ENCODE measurements around the gene NOD2.

The NOD2 gene

DNA sequence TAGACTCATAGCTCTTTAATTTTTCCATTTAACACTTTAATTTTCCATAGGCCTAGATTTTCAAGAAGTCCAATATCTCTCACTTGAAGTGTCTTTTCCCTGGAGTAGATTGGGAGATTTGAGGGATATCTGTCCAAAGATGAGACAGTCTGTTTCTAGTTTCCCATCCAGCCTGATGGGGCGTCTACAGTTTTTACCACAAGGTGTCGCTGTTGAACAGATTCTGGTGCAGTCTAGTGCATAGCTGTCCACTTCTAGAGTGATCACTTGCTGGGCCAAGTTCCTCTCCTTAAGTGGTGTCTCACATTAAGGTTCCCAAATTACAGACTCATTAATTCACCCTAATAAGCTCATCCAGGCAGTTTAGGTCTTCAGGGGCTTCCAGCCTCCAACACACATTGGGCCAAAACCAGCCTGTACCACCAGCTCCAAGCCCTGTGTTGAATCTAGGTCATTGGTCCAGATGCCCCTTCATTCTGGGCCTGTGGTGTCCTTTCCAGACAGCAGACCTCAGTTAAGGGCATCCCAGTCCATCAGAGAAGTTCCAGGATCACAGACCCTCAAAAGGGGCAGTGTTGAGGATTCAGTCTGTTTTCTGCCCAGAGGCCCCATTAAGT, 21.7 kb upstream of the NOD2 start:
- peak; percentile 1 for DNase-seq

DNA sequence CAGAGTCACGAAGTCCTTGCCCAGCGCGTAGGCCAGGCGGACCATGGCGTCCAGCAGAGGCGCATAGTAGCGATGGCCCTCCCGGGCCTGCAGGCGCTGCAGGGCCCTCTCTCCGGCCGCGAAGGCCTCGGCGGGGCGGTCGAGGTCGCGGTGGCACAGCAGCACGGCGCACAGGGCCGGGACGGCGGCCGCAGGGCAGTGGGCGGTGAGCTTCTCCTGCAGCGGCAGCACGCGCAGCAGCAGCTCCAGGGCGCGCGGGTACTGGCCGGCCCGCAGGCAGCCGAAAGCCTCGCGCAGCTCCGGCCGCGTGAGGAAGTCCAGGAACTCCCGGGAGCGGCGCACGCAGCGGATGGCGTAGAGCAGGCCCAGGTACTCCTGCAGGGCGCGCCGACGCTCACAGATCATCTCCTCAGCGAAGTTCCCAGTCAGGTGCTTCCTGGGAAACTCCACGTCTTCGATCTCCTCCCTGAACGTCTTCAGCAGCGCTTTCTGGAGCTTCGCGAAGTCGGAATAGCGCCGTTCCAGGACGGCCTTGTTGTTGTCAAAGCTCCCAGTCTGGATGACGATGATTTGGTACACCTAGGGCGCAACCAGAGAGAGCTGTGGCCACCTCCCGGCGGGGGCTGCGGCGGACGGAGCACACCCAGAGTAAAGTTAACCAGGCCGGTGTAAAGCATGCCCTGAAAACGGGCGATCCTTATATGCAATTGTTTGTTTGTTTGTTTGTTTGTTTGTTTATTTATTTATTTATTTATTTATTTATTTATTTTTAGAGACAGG, 19.7 kb upstream of the NOD2 start:
- no peak for DNase-seq

GRCh38 chr16:50674831-50675230, 18.6 kb upstream of the NOD2 start:
- DNase-seq: no peak

DNA sequence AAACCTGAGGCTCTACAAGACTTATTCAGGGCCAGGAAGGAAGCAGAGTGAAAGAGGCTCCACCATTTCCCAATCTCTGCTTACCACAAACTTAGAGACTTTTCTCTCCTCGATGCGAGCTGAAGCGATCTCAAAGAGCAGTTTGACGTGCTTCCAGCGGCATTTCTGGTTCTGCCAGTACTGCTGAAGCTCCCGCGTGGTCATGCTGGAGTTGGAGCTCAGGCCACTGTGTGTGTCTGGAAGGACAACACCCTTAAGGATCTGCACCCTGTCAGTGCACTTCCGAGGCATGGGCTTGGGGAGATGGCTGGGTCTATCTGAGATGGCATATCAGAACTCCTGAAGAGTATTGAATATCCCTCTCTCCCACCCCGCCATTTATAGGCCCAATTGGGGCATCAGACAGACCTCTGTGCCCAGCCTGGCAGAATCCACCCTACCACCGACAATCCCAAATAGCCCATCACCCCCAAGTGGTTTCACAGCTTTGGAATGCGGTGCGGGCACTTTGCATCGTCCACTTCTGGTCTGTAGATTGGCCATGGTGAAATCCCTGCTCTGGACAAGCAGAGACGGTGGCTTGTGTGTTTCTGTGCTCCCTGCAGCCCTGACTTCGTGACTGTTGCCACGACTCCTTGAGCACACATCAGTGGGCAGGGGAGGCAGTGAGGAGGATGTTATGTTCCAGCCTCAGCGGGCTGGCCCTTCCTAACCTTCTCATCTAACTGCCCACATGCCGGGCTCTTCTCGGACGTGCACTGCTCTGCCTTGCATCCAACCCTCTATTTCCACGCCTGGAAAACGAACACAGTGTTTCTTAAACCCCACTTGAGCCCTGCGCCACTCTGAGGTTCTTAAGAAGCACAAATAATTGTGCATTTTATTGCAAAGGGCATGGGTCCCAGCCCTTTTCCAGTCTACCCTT, 17.5 kb upstream of the NOD2 start:
- DNase-seq: no peak

DNA sequence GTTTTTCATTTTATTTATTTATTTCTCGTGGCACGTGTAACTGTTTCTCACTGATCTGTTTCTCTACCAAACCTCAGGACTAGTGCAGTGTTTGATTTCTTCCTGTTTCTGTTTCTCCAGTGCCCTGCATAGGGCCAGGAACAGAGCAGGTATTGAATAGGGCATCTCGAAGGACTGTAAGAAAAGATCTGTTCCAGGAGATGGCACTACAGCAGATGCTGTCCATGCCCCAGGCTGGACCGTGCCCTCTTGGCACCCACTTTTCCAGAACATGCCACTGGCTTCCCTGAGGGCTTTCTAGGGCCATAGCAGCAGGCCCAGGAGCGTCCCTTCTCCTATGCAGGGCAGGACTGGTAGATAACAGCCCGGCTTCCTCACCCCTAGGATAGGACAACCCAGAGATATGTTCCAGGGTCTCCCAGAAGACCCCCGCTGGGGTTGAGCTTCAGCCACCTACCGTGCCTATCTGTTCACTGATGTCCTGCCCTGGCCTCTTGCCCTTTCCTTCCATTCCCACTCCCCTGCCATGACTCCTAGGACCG, 16.7 kb upstream of the NOD2 start:
- no peak for DNase-seq

DNA sequence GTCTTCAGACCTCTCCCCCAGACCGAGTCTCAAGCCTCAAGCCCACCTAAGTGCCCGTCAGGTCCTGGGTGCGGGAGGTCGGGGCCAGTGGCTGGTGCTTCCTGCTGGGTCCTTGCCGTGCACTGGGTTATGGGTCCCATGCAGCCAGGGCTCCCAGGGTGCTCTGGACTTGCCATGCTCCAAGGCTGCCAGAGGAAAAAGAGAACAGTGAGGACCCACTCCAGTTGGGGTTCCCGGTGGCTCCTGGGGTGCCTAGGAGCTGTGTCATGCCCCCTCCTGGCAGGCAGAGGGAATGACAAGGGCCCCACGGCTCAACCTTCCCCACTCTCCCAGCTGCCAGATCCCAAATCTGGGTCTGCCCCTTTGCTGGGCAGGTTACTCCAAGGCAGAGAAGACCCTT, 16.1 kb upstream of the NOD2 start:
- DNase-seq: no peak

GRCh38 chr16:50678531-50678930, 14.9 kb upstream of the NOD2 start:
- DNase-seq: no peak

DNA sequence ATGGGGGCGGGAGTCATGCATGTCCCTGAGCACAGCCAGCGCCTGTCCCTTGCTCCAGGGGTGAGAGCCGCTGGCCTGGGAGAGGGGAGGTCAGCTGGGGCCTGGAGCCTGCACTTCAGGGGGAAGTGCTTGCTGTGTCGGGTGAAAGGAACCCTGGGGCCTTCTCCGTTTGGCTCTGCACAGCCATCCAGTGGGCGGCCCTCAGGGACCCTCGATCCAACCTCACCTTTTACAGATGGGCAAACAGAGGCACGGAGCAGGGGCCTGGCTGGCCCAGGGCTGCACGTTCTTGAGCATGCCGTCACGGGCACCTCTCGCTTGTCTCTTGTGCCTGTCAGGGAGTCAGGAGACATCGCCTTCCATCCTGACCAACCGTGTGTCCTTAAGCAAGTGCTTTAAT, 14.1 kb upstream of the NOD2 start:
- DNase-seq: no peak

- DNase-seq: no peak
Observed at GRCh38 chr16:50679676-50680555, 13.5 kb upstream of the NOD2 start.

GRCh38 chr16:50680556-50680893, 12.9 kb upstream of the NOD2 start:
- DNase-seq: no peak

- DNase-seq: no peak
Observed at GRCh38 chr16:50681021-50681885, 12.2 kb upstream of the NOD2 start, which contains the start of gene SNX20. Gene SNX20 (minus strand): TSS chr16:50681312. CDS start chr16:50677526, 3,786 bp downstream.

- DNase-seq: no peak
Observed at GRCh38 chr16:50683689-50684374, 9.6 kb upstream of the NOD2 start.

- no peak for DNase-seq
Observed at GRCh38 chr16:50684823-50685461, 8.5 kb upstream of the NOD2 start.

GRCh38 chr16:50685462-50686063, 7.8 kb upstream of the NOD2 start:
- DNase-seq: no peak

DNA sequence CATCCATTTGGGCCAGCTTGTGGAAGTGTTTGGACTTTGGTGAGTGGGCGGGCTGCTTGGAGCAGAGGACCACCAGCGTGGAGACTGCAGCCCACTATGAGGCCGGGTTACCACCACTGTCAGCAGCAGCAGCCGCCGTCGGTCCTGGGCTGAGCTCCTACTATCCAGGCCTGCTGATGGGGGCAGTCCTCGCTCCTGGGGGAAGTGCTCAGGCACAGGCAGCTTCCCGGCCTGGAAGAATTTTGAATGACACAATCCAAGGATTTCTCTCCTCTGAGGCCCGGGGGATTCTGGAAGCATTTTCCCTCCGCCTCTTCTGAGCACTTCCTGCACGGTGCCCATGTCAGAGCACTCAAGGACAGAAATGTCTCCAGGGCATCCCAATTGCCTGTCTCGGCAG, 5.3 kb upstream of the NOD2 start:
- DNase-seq: no peak

GRCh38 chr16:50688867-50689266, 4.5 kb upstream of the NOD2 start:
- no peak for DNase-seq

DNA sequence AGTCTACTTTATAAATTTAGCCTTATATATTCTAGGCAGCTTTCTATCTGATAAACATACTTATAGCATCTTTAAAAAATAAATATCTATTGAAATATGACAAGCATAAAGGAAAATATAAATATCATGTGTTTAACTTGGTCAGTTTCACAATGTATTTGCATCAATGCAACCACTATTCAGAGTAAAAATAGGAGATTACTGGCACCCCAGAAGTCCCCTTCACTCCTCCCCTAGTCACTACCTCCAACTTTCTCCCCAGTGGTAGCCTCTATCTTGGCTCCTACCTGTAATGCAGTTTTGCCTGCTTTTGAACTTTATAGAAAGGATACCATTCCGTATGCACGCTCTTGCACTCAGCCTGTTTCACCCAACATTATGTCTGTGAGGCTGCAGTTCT, 3.2 kb upstream of the NOD2 start:
- DNase-seq: no peak

- no peak for DNase-seq
Observed at GRCh38 chr16:50692644-50692998, 785 bp upstream of the NOD2 start.

DNA sequence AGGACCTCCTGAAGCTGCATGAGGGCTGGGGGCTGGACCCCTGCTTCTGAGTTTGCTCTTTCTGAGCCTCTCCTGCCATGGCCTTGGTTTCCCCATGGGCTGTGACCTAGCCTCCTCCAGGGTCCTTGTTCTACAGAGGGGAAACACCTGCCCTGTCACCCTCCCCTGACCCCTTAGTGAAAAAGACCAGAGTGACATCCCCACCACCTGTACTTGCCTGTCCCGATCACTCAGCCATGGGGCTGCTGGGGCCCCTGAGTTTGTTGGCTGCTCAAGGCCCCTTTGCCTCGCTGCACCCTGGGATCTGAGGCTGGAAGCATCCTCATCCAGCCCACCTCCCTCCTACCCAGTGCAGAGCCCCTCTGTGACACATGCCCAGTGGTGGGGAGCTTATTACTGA, 800 bp downstream of the NOD2 start:
- DNase-seq: no peak

Measured in DMS79 treated with DMSO at 0.1 percent for 48 hours (cell line).